Vagina (tissue), 2 donors: ENCODE results near the gene TMEM163.

Experiments
- CTCF ChIP-seq, 3 experiments: fragments of 450-650 bp in 2 of 3; fragments of 200-600 bp in 1 of 3; sonication (generic) in 1 of 3; IDR thresholded peaks; one replicate each; pipeline ENCODE4 v1.5.1; 2017 to 2019; ENCODE audit warnings: antibody characterized with exemption in 3 of 3, mild to moderate bottlenecking in 2 of 3, moderate library complexity in 2 of 3
- POLR2A ChIP-seq, 2 donors: fragments of 450-650 bp; IDR thresholded peaks; one replicate each; pipeline ENCODE4 v1.6.1; 2017; ENCODE audit warnings: antibody characterized with exemption in 2 of 2, mild to moderate bottlenecking in 2 of 2, moderate library complexity in 2 of 2
- POLR2AphosphoS5 ChIP-seq, 2 donors: sonication (generic); formaldehyde crosslinking; IDR thresholded peaks; one replicate each; pipeline ENCODE4 v1.9.0; 2017; ENCODE audit warnings: antibody characterized with exemption in 2 of 2, mild to moderate bottlenecking in 2 of 2, low read depth in 1 of 2; ENCODE audit not compliant: insufficient read depth in 1 of 2

- TF ChIP-seq CTCF (IDR thresholded peaks at IDR 0.05) (no peak), POLR2AphosphoS5 (IDR thresholded peaks at IDR 0.05; ENCODE audit: insufficient read depth in 1 of 2, low read depth in 1 of 2) (no peak), POLR2A (IDR thresholded peaks at IDR 0.05) (no peak)
These were observed 292.1 kb downstream of the TMEM163 start for GRCh38 chr2:134426721-134427120.
